ENCODE results near the gene DNAJA2. TPM values are rescaled to one million over a fixed set of nuclear protein-coding genes. Genes with fewer than 3 reads are reported as not detected.

Gene DNAJA2
- total RNA-seq, 1 donor, result 101 TPM

- DNase-seq (ENCODE audit: low read depth), result no peak
- TF ChIP-seq CTCF (IDR thresholded peaks at IDR 0.05; ENCODE audit: insufficient read depth, low read depth, low read length), result no peak
- no peak overlapping the region for H3K4me3 ChIP-seq (ENCODE audit: low read depth, low read length)
Observed at GRCh38 chr16:46906360-46907060, 67.0 kb downstream of the DNAJA2 start.

Other genes with a start within 250 kb of the DNAJA2 start
- under 0.01 and 0.64 TPM in 2 replicates for gene MYLK3, start 225.3 kb downstream of the DNAJA2 start, total RNA-seq
- gene C16orf87, start 142.5 kb downstream of the DNAJA2 start, total RNA-seq, result 10.0 and 14.7 TPM in 2 replicates
- 13.0 and 13.5 TPM in 2 replicates for gene GPT2, start 89.3 kb downstream of the DNAJA2 start, total RNA-seq
- gene NETO2, start 170.3 kb upstream of the DNAJA2 start, total RNA-seq, result 13.9 and 14.7 TPM in 2 replicates

Data from fibroblast of villous mesenchyme (primary cell).